ENCODE results near the gene ZAR1L. TPM values are rescaled to one million over a fixed set of nuclear protein-coding genes. Genes with fewer than 3 reads are reported as not detected.

Gene ZAR1L
- total and polyA plus RNA-seq, 2 experiments from 2014 or later = 0.31 to 0.56 TPM

DNA sequence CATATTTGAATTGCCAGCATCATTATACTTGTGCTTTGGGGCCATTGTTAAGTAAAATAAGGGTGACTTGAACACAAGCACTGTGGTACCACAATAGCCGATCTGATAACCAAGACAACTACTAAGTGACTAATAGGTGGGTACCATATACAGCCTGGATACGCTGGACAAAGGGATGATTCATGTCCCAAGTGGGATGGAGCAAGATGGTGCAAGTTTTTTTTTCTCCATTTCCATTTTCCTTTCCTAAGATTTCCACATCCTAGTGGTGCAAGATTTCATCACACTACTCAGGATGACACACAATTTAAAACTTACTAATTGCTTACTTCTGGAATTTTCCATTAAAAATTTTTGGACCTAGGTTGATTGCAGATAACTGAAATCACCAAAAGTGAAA is 15.3 kb upstream of the ZAR1L start:
- Histone ChIP-seq H3K4me1 (ENCODE audit: insufficient read depth) (no peaks in the 10 kb centered on the region), H3K27ac (ENCODE audit: low read depth) (no peak overlapping the region), H3K79me2 (replicated peaks; ENCODE audit: insufficient read depth) (no peaks in the 10 kb centered on the region; the same call in 1 of the 2 replicates), H3F3A (replicated peaks; ENCODE audit: low read depth) (no peaks in the 10 kb centered on the region), H3K9me2 (ENCODE audit: insufficient read depth) (no peaks in the 10 kb centered on the region), H3K4me2 (no peak overlapping the region), H3K27me3 (ENCODE audit: insufficient read depth) (no peaks in the 10 kb centered on the region), H4K20me1 (replicated peaks; ENCODE audit: insufficient read depth) (no peaks in the 10 kb centered on the region; the same call in 1 of the 2 replicates), H2AFZ (no peak overlapping the region), H3K4me3 (no peak overlapping the region), H3K36me3 (ENCODE audit: insufficient read depth) (peaks cover 20% of the 10 kb centered on the region)
- no peak for DNase-seq (ENCODE audit: low spot score)
- Mint-ChIP-seq H3K27me3 (ENCODE audit: insufficient read depth, low read depth, poor library complexity) (peaks cover 2% of the 10 kb centered on the region), H3K4me3 (no peak overlapping the region), H3K27ac (no peak overlapping the region), H3K9me3 (no peaks in the 10 kb centered on the region), H3K4me1 (no peaks in the 10 kb centered on the region), H3K36me3 (ENCODE audit: low read depth) (peaks cover 76% of the 10 kb centered on the region)
- ATAC-seq = no peak
- TF ChIP-seq REST (IDR thresholded peaks at IDR 0.05; ENCODE audit: unreplicated experiment) (no peak), ZNF462 (CRISPR knock-in tag; IDR thresholded peaks at IDR 0.05) (no peak), CREB1 (CRISPR knock-in tag; IDR thresholded peaks at IDR 0.05; ENCODE audit: low read depth) (no peak), STAT1 (IDR thresholded peaks at IDR 0.05; ENCODE audit: unreplicated experiment) (no peak), EZH2 (IDR thresholded peaks at IDR 0.05; ENCODE audit: low read depth, unreplicated experiment) (no peak), NANOG (IDR thresholded peaks at IDR 0.05; ENCODE audit: borderline replicate concordance) (no peak), ZNF331 (CRISPR knock-in tag; IDR thresholded peaks at IDR 0.05; ENCODE audit: low read depth) (no peak), JUNB (IDR thresholded peaks at IDR 0.05; ENCODE audit: unreplicated experiment) (no peak), EZH2phosphoT487 (IDR thresholded peaks at IDR 0.05; ENCODE audit: unreplicated experiment) (no peak)
- TF ChIP-seq, protein P1, sequence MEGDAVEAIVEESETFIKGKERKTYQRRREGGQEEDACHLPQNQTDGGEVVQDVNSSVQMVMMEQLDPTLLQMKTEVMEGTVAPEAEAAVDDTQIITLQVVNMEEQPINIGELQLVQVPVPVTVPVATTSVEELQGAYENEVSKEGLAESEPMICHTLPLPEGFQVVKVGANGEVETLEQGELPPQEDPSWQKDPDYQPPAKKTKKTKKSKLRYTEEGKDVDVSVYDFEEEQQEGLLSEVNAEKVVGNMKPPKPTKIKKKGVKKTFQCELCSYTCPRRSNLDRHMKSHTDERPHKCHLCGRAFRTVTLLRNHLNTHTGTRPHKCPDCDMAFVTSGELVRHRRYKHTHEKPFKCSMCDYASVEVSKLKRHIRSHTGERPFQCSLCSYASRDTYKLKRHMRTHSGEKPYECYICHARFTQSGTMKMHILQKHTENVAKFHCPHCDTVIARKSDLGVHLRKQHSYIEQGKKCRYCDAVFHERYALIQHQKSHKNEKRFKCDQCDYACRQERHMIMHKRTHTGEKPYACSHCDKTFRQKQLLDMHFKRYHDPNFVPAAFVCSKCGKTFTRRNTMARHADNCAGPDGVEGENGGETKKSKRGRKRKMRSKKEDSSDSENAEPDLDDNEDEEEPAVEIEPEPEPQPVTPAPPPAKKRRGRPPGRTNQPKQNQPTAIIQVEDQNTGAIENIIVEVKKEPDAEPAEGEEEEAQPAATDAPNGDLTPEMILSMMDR (conservative IDR thresholded peaks at IDR 0.05; ENCODE audit: low read depth in 2 of 2) = no peak
